Hematopoietic multipotent progenitor cell treated with erythropoietin and hydrocortisone succinate and interleukin-3 and kit ligand, for 4 days (in vitro differentiated cells): Measurements from ENCODE around the gene COL17A1.

Experiments
- DNase-seq: peaks from one replicate; pipeline ENCODE4 v3.0.0-alpha.2; 2015

COL17A1 gene

GRCh38 chr10:104046651-104047050 lies 39.0 kb downstream of the COL17A1 start:
- no peak for DNase-seq

- DNase-seq: peak; percentile 54
Observed at GRCh38 chr10:104045151-104046089, 40.3 kb downstream of the COL17A1 start.

GRCh38 chr10:104043854-104044253 lies 41.8 kb downstream of the COL17A1 start:
- no peak for DNase-seq

GRCh38 chr10:104043185-104043830 lies 42.4 kb downstream of the COL17A1 start:
- no peak for DNase-seq

- DNase-seq: no peak
Observed at GRCh38 chr10:104041891-104042535, 43.7 kb downstream of the COL17A1 start.

GRCh38 chr10:104040862-104041789 lies 44.6 kb downstream of the COL17A1 start:
- no peak for DNase-seq

- no peak for DNase-seq
Observed at GRCh38 chr10:104040382-104040781, 45.3 kb downstream of the COL17A1 start.

- no peak for DNase-seq
Observed at GRCh38 chr10:104038958-104039752, 46.5 kb downstream of the COL17A1 start.

- DNase-seq: no peak
Observed at GRCh38 chr10:104038537-104038936, 47.1 kb downstream of the COL17A1 start.

GRCh38 chr10:104037261-104037951 lies 48.3 kb downstream of the COL17A1 start:
- DNase-seq: no peak

GRCh38 chr10:104036518-104037260 lies 49.0 kb downstream of the COL17A1 start:
- DNase-seq: no peak

- no peak for DNase-seq
Observed at GRCh38 chr10:104036069-104036384, 49.7 kb downstream of the COL17A1 start.

GRCh38 chr10:104035194-104036068 lies 50.2 kb downstream of the COL17A1 start:
- DNase-seq: no peak

- no peak for DNase-seq
Observed at GRCh38 chr10:104034401-104035193, 51.1 kb downstream of the COL17A1 start.

- no peak for DNase-seq
Observed at GRCh38 chr10:104033966-104034365, 51.7 kb downstream of the COL17A1 start.

GRCh38 chr10:104033401-104033930 lies 52.2 kb downstream of the COL17A1 start:
- DNase-seq: no peak

GRCh38 chr10:104032144-104032775 lies 53.4 kb downstream of the COL17A1 start:
- no peak for DNase-seq

- no peak for DNase-seq
Observed at GRCh38 chr10:104031631-104032030, 54.0 kb downstream of the COL17A1 start.
